SU-DHL-6 (cell line): ENCODE measurements around the gene COX7B.

ENCODE experiments used
- CTCF ChIP-seq: fragments of 200-600 bp; sonication (generic); IDR thresholded peaks from one replicate; pipeline ENCODE4 v1.5.1; 2017; ENCODE audit warnings: antibody characterized with exemption, mild to moderate bottlenecking, low read length, moderate library complexity; ENCODE audit not compliant: insufficient read depth, poor library complexity, severe bottlenecking
- EZH2phosphoT487 ChIP-seq: fragments of 200-600 bp; sonication (generic), shearing (Covaris generic); conservative IDR thresholded peaks from 2 replicates; pipeline ENCODE4 v1.6.1; 2018; ENCODE audit warnings: mild to moderate bottlenecking, antibody characterized with exemption, low read length, moderate library complexity, mixed read lengths

GRCh38 chrX:77910108-77910840, 11.0 kb downstream of the COX7B start, which contains the start of gene ATP7A:
- TF ChIP-seq CTCF (peak; percentile 32), EZH2phosphoT487 (no peak)
